K562 (cell line): Measurements from ENCODE around the gene BHMT2. TPM values are rescaled to one million over a fixed set of nuclear protein-coding genes. Genes with fewer than 3 reads are reported as not detected.

Experiments used
- ATAC-seq: fragments of 200-7000 bp; cut with Tn5 transposase; 3 replicates; pipeline ENCODE4 v1.9.1; 2020; ENCODE audit warnings: moderate library complexity
- BruUV-seq: library from RNA; stranded (reverse); fragments of 400-500 nt; replicated peaks from 2 replicates; lab custom pipeline; 2021; lab: Mats Ljungman, UMichigan
- CTCF ChIA-PET: fragments of 300-600 bp; formaldehyde crosslinking; extraction: SDS; loops from one replicate; lab custom pipeline; 2021; ENCODE audit warnings: low intra/inter-chr PET ratio; lab: Yijun Ruan, JAX
- POLR2A ChIA-PET: fragments of 300-600, 350-650 bp; sonication (Branson Sonifier 250); formaldehyde crosslinking; extraction: SDS; loops from one replicate; lab custom pipeline; 2021; ENCODE audit warnings: antibody characterized with exemption, inconsistent platforms; lab: Yijun Ruan, JAX
- DNase-seq, 4 experiments: peaks; one replicate each; pipeline versions ENCODE4 v3.0.0 to v3.0.0-alpha.2; 2011 to 2018; ENCODE audit warnings: low spot score in 3 of 4, mixed read lengths in 3 of 4; ENCODE audit errors: extremely low read depth in 1 of 4
- FAIRE-seq: peaks from 2 replicates; lab custom pipeline; 2011; peaks lifted over from hg19 to GRCh38; lab: Jason Lieb, UNC
- H2AFZ ChIP-seq: 2 replicates; pipeline ENCODE4 v1.6.0; 2011; ENCODE audit warnings: low read depth, low read length, control low read depth, inconsistent platforms
- H3K27ac ChIP-seq: fragments of 200-600 bp; 3 replicates; pipeline ENCODE4 v1.8.0; 2011; ENCODE audit warnings: low read depth, mild to moderate bottlenecking, control low read depth, inconsistent platforms, low read length, moderate library complexity, mixed read lengths; ENCODE audit errors: extremely low read depth
- H3K27me3 ChIP-seq, 2 experiments: fragments of 300-600 bp in 1 of 2; 2 replicates in 1 of 2; 3 replicates in 1 of 2; pipeline versions ENCODE4 v1.6.0 to v1.8.0; 2011; ENCODE audit warnings: inconsistent platforms in 2 of 2, low read length in 2 of 2, mild to moderate bottlenecking in 1 of 2, mixed read lengths in 1 of 2, moderate library complexity in 1 of 2; ENCODE audit not compliant: control insufficient read depth in 2 of 2, insufficient read depth in 2 of 2
- H3K36me3 ChIP-seq: fragments of 300-600 bp; 3 replicates; pipeline ENCODE4 v1.8.0; 2011; ENCODE audit warnings: mild to moderate bottlenecking, low read length, inconsistent platforms; ENCODE audit not compliant: control insufficient read depth, insufficient read depth
- H3K4me1 ChIP-seq, 2 experiments: fragments of 200-600 bp in 1 of 2; replicated peaks in 1 of 2; 2 replicates in 1 of 2; 3 replicates in 1 of 2; pipeline versions ENCODE4 v1.5.1 to v1.8.0; 2011; ENCODE audit warnings: inconsistent platforms in 2 of 2, low read length in 2 of 2, mild to moderate bottlenecking in 1 of 2, mixed read lengths in 1 of 2, moderate library complexity in 1 of 2; ENCODE audit not compliant: control insufficient read depth in 2 of 2, insufficient read depth in 2 of 2
- H3K4me2 ChIP-seq: 2 replicates; pipeline ENCODE4 v1.6.1; 2011; ENCODE audit warnings: low read length, control low read depth, inconsistent platforms, mixed read lengths; ENCODE audit not compliant: insufficient read depth
- H3K4me3 ChIP-seq: fragments of 200-600 bp; sonication (generic), shearing (Covaris generic); 2 replicates; pipeline ENCODE4 v1.5.1; 2016; ENCODE audit warnings: control low read depth, inconsistent platforms
- H3K79me2 ChIP-seq: fragments of 200-600 bp; 3 replicates; pipeline ENCODE4 v1.8.0; 2011; ENCODE audit warnings: low read length, inconsistent platforms; ENCODE audit not compliant: control insufficient read depth, insufficient read depth
- H3K9ac ChIP-seq, 2 experiments: 2 replicates each; pipeline versions ENCODE4 v1.6.0 to v1.6.1; 2011; ENCODE audit warnings: low read depth in 2 of 2, low read length in 2 of 2, control low read depth in 1 of 2, inconsistent platforms in 1 of 2, mild to moderate bottlenecking in 1 of 2, mixed read lengths in 1 of 2; ENCODE audit not compliant: insufficient read depth in 1 of 2
- H3K9me1 ChIP-seq: one replicate; pipeline ENCODE4 v1.6.0; 2011; ENCODE audit warnings: inconsistent platforms, mild to moderate bottlenecking, low read length, moderate library complexity; ENCODE audit not compliant: control insufficient read depth, insufficient read depth
- H3K9me3 ChIP-seq: replicated peaks from 2 replicates; pipeline ENCODE4 v1.5.1; 2011; ENCODE audit warnings: low read depth, low read length, inconsistent platforms; ENCODE audit not compliant: control insufficient read depth, insufficient read depth
- H4K20me1 ChIP-seq: replicated peaks from 2 replicates; pipeline ENCODE4 v1.6.1; 2011; ENCODE audit warnings: low read length, inconsistent platforms, mixed read lengths; ENCODE audit not compliant: control insufficient read depth, insufficient read depth
- ARID4B ChIP-seq: sonication (generic); formaldehyde crosslinking; IDR thresholded peaks from 2 replicates; pipeline ENCODE4 v1.8.0; 2022; ENCODE audit warnings: mild to moderate bottlenecking, missing genetic modification reagents
- ASH1L ChIP-seq: fragments of 450-650 bp; IDR thresholded peaks from 2 replicates; pipeline ENCODE4 v1.6.1; 2018; ENCODE audit warnings: borderline replicate concordance, mild to moderate bottlenecking, low read depth; ENCODE audit not compliant: partially characterized antibody
- BHLHE40 ChIP-seq: IDR thresholded peaks from 2 replicates; pipeline ENCODE4 v1.6.1; 2011; ENCODE audit warnings: low read length, improper control_type of control experiment
- E2F1 ChIP-seq: sonication (generic); formaldehyde crosslinking; IDR thresholded peaks from 2 replicates; pipeline ENCODE4 v1.8.1; 2023; ENCODE audit warnings: mild to moderate bottlenecking, missing genetic modification reagents, moderate library complexity
- FOXP1 ChIP-seq: sonication (generic); formaldehyde crosslinking; IDR thresholded peaks from 2 replicates; pipeline ENCODE4 v1.8.0; 2022; ENCODE audit warnings: mild to moderate bottlenecking, missing genetic modification reagents
- NR2C2 ChIP-seq, 2 experiments: fragments of 200-800 bp in 1 of 2; sonication (Bioruptor generic) in 1 of 2; sonication (generic) in 1 of 2; formaldehyde crosslinking in 1 of 2; IDR thresholded peaks; 2 replicates each; pipeline versions ENCODE4 v1.6.1 to v1.8.0; 2016 to 2022; ENCODE audit warnings: mild to moderate bottlenecking in 1 of 2, missing compliant biosample characterization in 1 of 2, missing genetic modification characterization in 1 of 2, missing genetic modification reagents in 1 of 2
- POLR3G ChIP-seq: IDR thresholded peaks from 2 replicates; pipeline ENCODE4 v1.6.1; 2011; ENCODE audit not compliant: insufficient read length, insufficient replicate concordance; ENCODE audit errors: extremely low read depth
- ZBTB8A ChIP-seq: fragments of 450-650 bp; IDR thresholded peaks from 2 replicates; pipeline ENCODE4 v1.6.1; 2018; ENCODE audit warnings: mild to moderate bottlenecking, moderate library complexity; ENCODE audit not compliant: partially characterized antibody
- ZNF75A ChIP-seq: fragments of 450-650 bp; formaldehyde crosslinking; IDR thresholded peaks from 2 replicates; pipeline ENCODE4 v1.4.0; 2020; ENCODE audit warnings: mild to moderate bottlenecking
- ZNF764 ChIP-seq: fragments of 250-450 bp; sonication (Bioruptor Pico); IDR thresholded peaks from 2 replicates; pipeline ENCODE4 v1.4.0; 2020; ENCODE audit warnings: low read depth, mild to moderate bottlenecking, moderate library complexity
- WGBS: fragments of 100-300 bp; shearing (Covaris generic); methylation state at CpG from one replicate; pipeline ENCODE4 v1.1.6; 2016; ENCODE audit warnings: low coverage, mixed read lengths; ENCODE audit not compliant: insufficient coverage; ENCODE audit errors: missing lambda C conversion rate; 5-methylcytosine and 5-hydroxymethylcytosine counted together
- in situ Hi-C: fragments of 300-500 bp; cut with MboI; formaldehyde crosslinking; loops from 4 replicates; pipeline ENCODE4 v1.15.0; 2018; ENCODE audit warnings: inconsistent platforms, mixed read lengths
- intact Hi-C: fragments of 100-400 bp; cut with micrococcal nuclease; formaldehyde crosslinking; loops from 2 replicates; pipeline ENCODE4 v1.14.2; 2022
- polyA plus RNA-seq, 8 experiments: library from polyadenylated mRNA; depleted of rRNA in 4 of 8; stranded (reverse) in 5 of 8; unstranded in 3 of 8; fragments of >200 nt; fragmentation: Nextera tagmentation in 2 of 8; fragmentation: Illumina TruSeq in 1 of 8; extraction: Ambion mirVana in 2 of 8; extraction: Trizol in 1 of 8; gene quantifications; 2 replicates each; pipeline versions ENCODE4 v1.2.1 to v1.2.3, GENCODE V29; 2011 to 2014; ENCODE audit warnings: inconsistent platforms in 1 of 8, missing spikeins in 1 of 8
- total RNA-seq, 7 experiments: library from RNA; depleted of rRNA in 6 of 7; stranded (reverse); fragments of >200 nt in 6 of 7; fragmentation: Illumina TruSeq in 2 of 7; extraction: Trizol in 2 of 7; gene quantifications; 2 replicates each; pipeline versions ENCODE4 v1.2.1 to v1.2.3, GENCODE V29; 2011 to 2021; ENCODE audit warnings: low replicate concordance in 1 of 7
- TF ChIP-seq, protein P1 (sequence below): fragments of 450-650 bp; formaldehyde crosslinking; IDR thresholded peaks from 2 replicates; pipeline ENCODE4 v1.4.0; 2020; ENCODE audit warnings: mild to moderate bottlenecking, mixed read lengths
- TF ChIP-seq, protein P2 (sequence below): fragments of 450-650 bp; formaldehyde crosslinking; IDR thresholded peaks from 2 replicates; pipeline ENCODE4 v1.4.0; 2022; ENCODE audit warnings: missing genetic modification characterization

Gene BHMT2
- total and polyA plus RNA-seq, 9 of the 15 experiments (the other 6 are each of a cell fraction or from before 2014, with no cell fraction given): not detected

DNA sequence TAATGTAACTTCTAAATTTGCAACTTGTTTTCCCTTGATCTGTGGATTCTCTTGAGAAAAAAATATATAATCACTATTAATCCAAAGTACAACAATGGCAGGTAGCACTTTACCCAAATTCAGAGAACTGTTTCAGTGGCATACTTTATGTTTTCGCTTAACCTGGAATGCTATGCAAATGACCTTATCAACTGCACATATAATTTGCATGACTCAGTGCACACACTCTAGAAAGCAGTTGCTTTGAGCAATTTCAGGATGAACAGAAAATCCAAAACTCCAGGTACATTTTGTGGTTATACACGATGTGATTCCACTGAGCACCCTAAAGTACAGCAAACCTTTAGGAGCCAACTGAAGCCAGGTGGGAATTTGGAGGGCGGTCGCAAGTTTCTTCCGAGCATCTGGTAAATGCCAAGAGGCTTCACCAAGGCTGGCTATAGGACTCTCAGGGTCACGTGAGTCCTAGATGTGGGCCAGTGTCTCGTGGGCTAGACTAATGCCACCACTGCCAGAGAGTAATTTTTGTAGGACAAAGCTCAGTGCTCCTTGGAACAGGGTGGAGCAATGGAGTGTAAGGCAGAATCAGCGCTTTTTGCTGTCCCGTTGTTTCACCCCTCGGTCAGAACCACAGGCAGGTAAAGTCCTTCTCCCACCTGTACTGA lies 37.4 kb upstream of the BHMT2 start:
- Histone ChIP-seq H3K4me2 (no peak overlapping the region), H3K27ac (no peak overlapping the region), H3K79me2 (no peaks in the 10 kb centered on the region), H3K4me3 (no peak overlapping the region), H3K36me3 (no peaks in the 10 kb centered on the region), H3K9ac (no peak overlapping the region), H3K4me1 (no peaks in the 10 kb centered on the region), H4K20me1 (no peaks in the 10 kb centered on the region), H3K27me3 (peaks cover 18 to 20% of the 10 kb centered on the region in 2 experiments; a peak in 4 of 5 replicates), H3K9me3 (no peaks in the 10 kb centered on the region), H3K9me1 (no peaks in the 10 kb centered on the region), H2AFZ (no peak overlapping the region)
- in situ Hi-C loops: loop anchor here (25.0 kb wide), 1 partner anchor 830 kb away; no protein-coding TSS in a partner anchor
- BruUV-seq: no TSS peak
- CTCF ChIA-PET: interaction anchor here (0.7 kb wide), 1 partner anchor 433 kb away, joined by 3 read pairs; no protein-coding TSS in a partner anchor
- 0% methylated on average over 10 of the region's 10 CpGs for WGBS
- no peak for FAIRE-seq
- no peak for DNase-seq
- POLR2A ChIA-PET: no interaction called here
- no peak for ATAC-seq
- intact Hi-C loops: no loop called here
- TF ChIP-seq ZNF764 (CRISPR knock-in tag) (no peak), ZNF75A (CRISPR knock-in tag) (no peak), FOXP1 (CRISPR knock-in tag) (no peak), NR2C2 (CRISPR knock-in tag; IDR thresholded peaks at IDR 0.05) (no peak), NR2C2 (tag; IDR thresholded peaks at IDR 0.05) (no peak), ASH1L (no peak), ARID4B (CRISPR knock-in tag) (no peak), ZBTB8A (no peak), POLR3G (no peak), E2F1 (CRISPR knock-in tag) (no peak), BHLHE40 (0 out of 2 replicates have a peak, but pooled peaks have one; percentile 34)
- TF ChIP-seq, protein P1, sequence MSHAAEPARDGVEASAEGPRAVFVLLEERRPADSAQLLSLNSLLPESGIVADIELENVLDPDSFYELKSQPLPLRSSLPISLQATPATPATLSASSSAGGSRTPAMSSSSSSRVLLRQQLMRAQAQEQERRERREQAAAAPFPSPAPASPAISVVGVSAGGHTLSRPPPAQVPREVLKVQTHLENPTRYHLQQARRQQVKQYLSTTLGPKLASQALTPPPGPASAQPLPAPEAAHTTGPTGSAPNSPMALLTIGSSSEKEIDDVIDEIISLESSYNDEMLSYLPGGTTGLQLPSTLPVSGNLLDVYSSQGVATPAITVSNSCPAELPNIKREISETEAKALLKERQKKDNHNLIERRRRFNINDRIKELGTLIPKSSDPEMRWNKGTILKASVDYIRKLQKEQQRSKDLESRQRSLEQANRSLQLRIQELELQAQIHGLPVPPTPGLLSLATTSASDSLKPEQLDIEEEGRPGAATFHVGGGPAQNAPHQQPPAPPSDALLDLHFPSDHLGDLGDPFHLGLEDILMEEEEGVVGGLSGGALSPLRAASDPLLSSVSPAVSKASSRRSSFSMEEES: peak; percentile 25
- TF ChIP-seq, protein P2, sequence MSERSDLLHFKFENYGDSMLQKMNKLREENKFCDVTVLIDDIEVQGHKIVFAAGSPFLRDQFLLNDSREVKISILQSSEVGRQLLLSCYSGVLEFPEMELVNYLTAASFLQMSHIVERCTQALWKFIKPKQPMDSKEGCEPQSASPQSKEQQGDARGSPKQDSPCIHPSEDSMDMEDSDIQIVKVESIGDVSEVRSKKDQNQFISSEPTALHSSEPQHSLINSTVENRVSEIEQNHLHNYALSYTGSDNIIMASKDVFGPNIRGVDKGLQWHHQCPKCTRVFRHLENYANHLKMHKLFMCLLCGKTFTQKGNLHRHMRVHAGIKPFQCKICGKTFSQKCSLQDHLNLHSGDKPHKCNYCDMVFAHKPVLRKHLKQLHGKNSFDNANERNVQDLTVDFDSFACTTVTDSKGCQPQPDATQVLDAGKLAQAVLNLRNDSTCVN: no peak
